DMS53 treated with DMSO at 0.1 percent for 48 hours (cell line): ENCODE data around the gene REXO2.

ENCODE experiments used
- DNase-seq: peaks from one replicate; lab custom pipeline; 2025; ENCODE audit not compliant: unreplicated experiment; lab: John Stamatoyannopoulos, UW

Gene REXO2

GRCh38 chr11:114440121-114440860, 1.0 kb downstream of the REXO2 start:
- no peak for DNase-seq

GRCh38 chr11:114440971-114441763, 1.9 kb downstream of the REXO2 start:
- no peak for DNase-seq

- no peak for DNase-seq
Measured at GRCh38 chr11:114441921-114442320, 2.7 kb downstream of the REXO2 start.

- DNase-seq = no peak
Measured at GRCh38 chr11:114442536-114442935, 3.3 kb downstream of the REXO2 start.

- no peak for DNase-seq
Measured at GRCh38 chr11:114447444-114447843, 8.2 kb downstream of the REXO2 start.

- DNase-seq = no peak
Measured at GRCh38 chr11:114447892-114448291, 8.6 kb downstream of the REXO2 start.

- no peak for DNase-seq
Measured at GRCh38 chr11:114448749-114449482, 9.6 kb downstream of the REXO2 start.

- DNase-seq = no peak
Measured at GRCh38 chr11:114449845-114450244, 10.6 kb downstream of the REXO2 start.

GRCh38 chr11:114452399-114452798, 13.1 kb downstream of the REXO2 start:
- no peak for DNase-seq

GRCh38 chr11:114463999-114464398, 24.7 kb downstream of the REXO2 start:
- DNase-seq = no peak

GRCh38 chr11:114466742-114467141, 27.5 kb downstream of the REXO2 start:
- no peak for DNase-seq

- no peak for DNase-seq
Measured at GRCh38 chr11:114472661-114473060, 33.4 kb downstream of the REXO2 start.

- DNase-seq = no peak
Measured at GRCh38 chr11:114478001-114478410, 38.7 kb downstream of the REXO2 start.

- DNase-seq = no peak
Measured at GRCh38 chr11:114478768-114479167, 39.5 kb downstream of the REXO2 start.

GRCh38 chr11:114479331-114479730, 40.1 kb downstream of the REXO2 start:
- no peak for DNase-seq

GRCh38 chr11:114482114-114482513, 42.8 kb downstream of the REXO2 start:
- DNase-seq = no peak

- DNase-seq = no peak
Measured at GRCh38 chr11:114483929-114484328, 44.7 kb downstream of the REXO2 start.

- DNase-seq = no peak
Measured at GRCh38 chr11:114496915-114497314, 57.6 kb downstream of the REXO2 start.

GRCh38 chr11:114499756-114500155, 60.5 kb downstream of the REXO2 start:
- DNase-seq = no peak
